GM12878 (cell line): ENCODE results near the gene LIN37. TPM values are rescaled to one million over a fixed set of nuclear protein-coding genes. Genes with fewer than 3 reads are reported as not detected.
A peak's percentile ranks its signal among the peaks of the same experiment; 100 is the strongest.
"Not testable (repeated sequence)": the region's sequence is repeated elsewhere in the genome, so short reads cannot be mapped to it uniquely, and the experiment has no call there.

Source experiments
- ATAC-seq: fragments of 200-7000 bp; cut with Tn5 transposase; 3 replicates; pipeline ENCODE4 v1.9.1; 2020; ENCODE audit warnings: mild to moderate bottlenecking, moderate library complexity
- BruUV-seq: library from RNA; stranded (reverse); fragments of 400-500 nt; replicated peaks from 2 replicates; lab custom pipeline; 2021; lab: Mats Ljungman, UMichigan
- CTCF ChIA-PET: fragments of 300-600 bp; sonication (Branson Sonifier 250); formaldehyde crosslinking; extraction: SDS; loops from one replicate; lab custom pipeline; 2021; ENCODE audit warnings: inconsistent platforms; lab: Yijun Ruan, JAX
- POLR2A ChIA-PET: fragments of 350-600 bp; formaldehyde crosslinking; extraction: SDS; loops from one replicate; lab custom pipeline; 2021; ENCODE audit warnings: inconsistent platforms; lab: Charles Lee
- RAD21 ChIA-PET: fragments of 300-600 bp; sonication (Branson Sonifier 250); formaldehyde crosslinking; loops from one replicate; lab custom pipeline; 2023; ENCODE audit warnings: antibody characterized with exemption; ENCODE audit not compliant: unreplicated experiment; lab: Charles Lee
- SMC1A ChIA-PET: fragments of 300-600 bp; sonication (Branson Sonifier 250); formaldehyde crosslinking; loops from one replicate; lab custom pipeline; 2023; ENCODE audit not compliant: unreplicated experiment, uncharacterized antibody; lab: Charles Lee
- DNase-seq: peaks from one replicate; pipeline ENCODE4 v3.0.0-alpha.2; 2011; ENCODE audit warnings: low read depth, low spot score
- FAIRE-seq: peaks from 3 replicates; lab custom pipeline; 2011; peaks lifted over from hg19 to GRCh38; lab: Jason Lieb, UNC
- H2AFZ ChIP-seq: 2 replicates; pipeline ENCODE4 v1.6.0; 2011; ENCODE audit warnings: low read depth, low read length, control low read depth; ENCODE audit not compliant: control insufficient read depth
- H3K27ac ChIP-seq: 2 replicates; pipeline ENCODE4 v1.5.1; 2011; ENCODE audit warnings: control low read depth; ENCODE audit not compliant: control insufficient read depth, insufficient read depth
- H3K27me3 ChIP-seq, 2 experiments: replicated peaks in 1 of 2; 2 replicates each; pipeline versions ENCODE4 v1.6.0 to v1.6.1; 2011; ENCODE audit warnings: low read length in 1 of 2; ENCODE audit not compliant: control insufficient read depth in 2 of 2, insufficient read depth in 2 of 2
- H3K36me3 ChIP-seq, 2 experiments: 2 replicates each; pipeline ENCODE4 v1.5.1; 2011; ENCODE audit warnings: low read length in 1 of 2; ENCODE audit not compliant: control insufficient read depth in 2 of 2, insufficient read depth in 2 of 2
- H3K4me1 ChIP-seq: 2 replicates; pipeline ENCODE4 v1.6.1; 2011; ENCODE audit warnings: mild to moderate bottlenecking, low read length, moderate library complexity, mixed read lengths; ENCODE audit not compliant: control insufficient read depth, insufficient read depth
- H3K4me2 ChIP-seq: 2 replicates; pipeline ENCODE4 v1.6.0; 2011; ENCODE audit warnings: control low read depth; ENCODE audit not compliant: control insufficient read depth, insufficient read depth
- H3K4me3 ChIP-seq: fragments of 200-600 bp; sonication (generic); 2 replicates; pipeline ENCODE4 v1.5.1; 2016
- H3K79me2 ChIP-seq: 2 replicates; pipeline ENCODE4 v1.6.0; 2011; ENCODE audit warnings: low read length; ENCODE audit not compliant: control insufficient read depth, insufficient read depth
- H3K9ac ChIP-seq: 2 replicates; pipeline ENCODE4 v1.8.0; 2011; ENCODE audit warnings: low read length, control low read depth, mixed read lengths; ENCODE audit not compliant: control insufficient read depth, insufficient read depth
- H3K9me3 ChIP-seq: replicated peaks from 3 replicates; pipeline ENCODE4 v1.5.1; 2011; ENCODE audit warnings: mild to moderate bottlenecking, low read length; ENCODE audit not compliant: control insufficient read depth, insufficient read depth
- H4K20me1 ChIP-seq: 2 replicates; pipeline ENCODE4 v1.6.0; 2011; ENCODE audit not compliant: control insufficient read depth, insufficient read depth
- FOS ChIP-seq: IDR thresholded peaks from 3 replicates; pipeline ENCODE4 v1.6.1; 2011; ENCODE audit warnings: borderline replicate concordance; ENCODE audit not compliant: insufficient read length; ENCODE audit errors: extremely low read depth
- NBN ChIP-seq: fragments of 450-650 bp; IDR thresholded peaks from 2 replicates; pipeline ENCODE4 v1.6.1; 2016
- NKRF ChIP-seq: fragments of 450-650 bp; conservative IDR thresholded peaks from 2 replicates; pipeline ENCODE4 v1.6.1; 2017; ENCODE audit warnings: mild to moderate bottlenecking, moderate library complexity
- POLR2A ChIP-seq: IDR thresholded peaks from 2 replicates; pipeline ENCODE4 v1.6.1; 2011; ENCODE audit warnings: low read depth, mild to moderate bottlenecking, low read length
- USF2 ChIP-seq: IDR thresholded peaks from 2 replicates; pipeline ENCODE4 v1.6.1; 2011; ENCODE audit warnings: low read depth, low read length, improper control_type of control experiment, borderline replicate concordance
- ZNF687 ChIP-seq: fragments of 450-650 bp; IDR thresholded peaks from 2 replicates; pipeline ENCODE4 v1.6.1; 2017; ENCODE audit warnings: mild to moderate bottlenecking, moderate library complexity
- WGBS: methylation state at CpG from one replicate; pipeline ENCODE4 v1.1.6; 2016; ENCODE audit warnings: low lambda C conversion rate; ENCODE audit not compliant: insufficient replicate concordance, insufficient coverage; ENCODE audit errors: missing lambda C conversion rate; 5-methylcytosine and 5-hydroxymethylcytosine counted together
- in situ Hi-C: fragments of 300-500 bp; cut with MboI; formaldehyde crosslinking; loops from 9 replicates; pipeline ENCODE4 v1.14.3; 2018; ENCODE audit warnings: mixed read lengths
- intact Hi-C: fragments of 100-400 bp; cut with micrococcal nuclease; formaldehyde crosslinking; loops from one replicate; pipeline ENCODE4 v1.14.2; 2022; ENCODE audit not compliant: unreplicated experiment
- polyA plus RNA-seq, 11 experiments: library from polyadenylated mRNA; depleted of rRNA in 4 of 11; unstranded in 6 of 11; stranded (reverse) in 5 of 11; fragments of >200 nt; fragmentation: Nextera tagmentation in 4 of 11; fragmentation: Illumina TruSeq in 1 of 11; extraction: Ambion mirVana in 4 of 11; extraction: Trizol in 1 of 11; gene quantifications; 1 replicate in 1 of 11; 2 replicates in 10 of 11; pipeline versions ENCODE4 v1.2.1 to v1.2.3, GENCODE V29; 2011 to 2016; ENCODE audit warnings: inconsistent platforms in 2 of 11, missing spikeins in 2 of 11, low read depth in 1 of 11
- total RNA-seq, 4 experiments: library from RNA; depleted of rRNA in 3 of 4; stranded (reverse); fragments of >200 nt in 3 of 4; fragmentation: Illumina TruSeq in 1 of 4; extraction: Trizol in 1 of 4; gene quantifications; 2 replicates each; pipeline versions ENCODE4 v1.2.1 to v1.2.3, GENCODE V29; 2013 to 2021

The LIN37 gene
- total and polyA plus RNA-seq, 10 of the 15 experiments (the other 5 are each of a cell fraction or from before 2014, with no cell fraction given), result 0.69 to 11.9 (median 7.6) TPM

GRCh38 chr19:35723671-35724070, 24.7 kb upstream of the LIN37 start (continued):
- TF ChIP-seq USF2 (no peak), FOS (no peak)

- H3K27me3 ChIP-seq, H4K20me1 ChIP-seq, SMC1A ChIA-PET, H3K4me3 ChIP-seq, H3K27ac ChIP-seq, CTCF ChIA-PET, in situ Hi-C loops, FAIRE-seq, H2AFZ ChIP-seq, H3K9me3 ChIP-seq, H3K4me2 ChIP-seq, POLR2A ChIA-PET, RAD21 ChIA-PET, DNase-seq, intact Hi-C loops, BruUV-seq, H3K9ac ChIP-seq, H3K4me1 ChIP-seq, ATAC-seq, H3K79me2 ChIP-seq: not testable (repeated sequence)
- peaks cover 27 to 38% of the 10 kb centered on the region in 2 experiments for H3K36me3 ChIP-seq
- WGBS, result 96% methylated on average over 7 of the region's 7 CpGs
- 0 out of 2 replicates have a peak, but pooled peaks have one; percentile 11 for TF ChIP-seq POLR2A
Observed at GRCh38 chr19:35724132-35724531, 24.2 kb upstream of the LIN37 start.

- ChIA-PET CTCF (no interaction called here), POLR2A (no interaction called here), SMC1A (interaction anchor here (0.8 kb wide), 1 partner anchor 30 kb away, joined by 3 read pairs; no protein-coding TSS in a partner anchor), RAD21 (no interaction called here)
- H2AFZ ChIP-seq, result no peak overlapping the region
- ATAC-seq (no peak), FAIRE-seq (no peak), DNase-seq (no peak)
- H4K20me1 ChIP-seq, result no peaks in the 10 kb centered on the region; the same call in 1 of the 2 replicates
- no peak overlapping the region for H3K4me2 ChIP-seq
- no peaks in the 10 kb centered on the region for H3K9me3 ChIP-seq
- no TSS peak for BruUV-seq
- H3K36me3 ChIP-seq, result peaks cover 27 to 42% of the 10 kb centered on the region in 2 experiments
- 96% methylated on average over 12 of the region's 12 CpGs for WGBS
- no peaks in the 10 kb centered on the region for H3K27me3 ChIP-seq
- intact Hi-C loops, result no loop called here
- H3K4me1 ChIP-seq, result peaks cover 2% of the 10 kb centered on the region; the same call in 1 of the 2 replicates
- in situ Hi-C loops, result no loop called here
- H3K9ac ChIP-seq, result no peak overlapping the region
- H3K4me3 ChIP-seq, result no peak overlapping the region
- H3K27ac ChIP-seq, result no peak overlapping the region
- peaks cover 5% of the 10 kb centered on the region for H3K79me2 ChIP-seq
- TF ChIP-seq ZNF687 (no peak), NBN (no peak), NKRF (no peak)
Observed at GRCh38 chr19:35724560-35724959, 23.8 kb upstream of the LIN37 start.
